Measurements from ENCODE around the gene TSPAN3.

The TSPAN3 gene

DNA sequence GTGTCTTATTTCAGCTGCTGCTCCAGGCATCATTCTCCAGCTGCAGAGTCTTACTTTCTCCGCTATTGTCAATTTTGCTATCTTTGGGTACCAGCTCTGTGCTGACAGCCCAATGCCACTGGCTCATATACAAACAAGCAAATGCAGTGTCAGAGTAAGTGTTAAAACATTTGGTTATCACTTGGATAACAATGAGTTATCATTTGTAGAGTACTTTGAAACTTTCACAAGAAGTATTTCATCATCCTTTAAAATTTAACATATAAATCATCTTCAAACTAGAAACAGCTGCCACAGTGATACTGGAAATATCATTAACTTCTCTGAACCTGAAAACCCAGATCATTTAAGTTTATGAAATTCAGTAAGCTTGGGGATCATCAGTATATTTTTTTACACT, 13.8 kb downstream of the TSPAN3 start:
- TF ChIP-seq GATA2 (IDR thresholded peaks at IDR 0.05; ENCODE audit: low read depth, low read length) (no peak), GATA3 (IDR thresholded peaks at IDR 0.05; ENCODE audit: low read depth, low read length) (no peak)

- TF ChIP-seq GATA3 (IDR thresholded peaks at IDR 0.05; ENCODE audit: low read depth, low read length) = no peak
- no peak for TF ChIP-seq GATA2 (IDR thresholded peaks at IDR 0.05; ENCODE audit: low read depth, low read length)
These were observed 17.2 kb downstream of the TSPAN3 start for GRCh38 chr15:77053709-77054108.

DNA sequence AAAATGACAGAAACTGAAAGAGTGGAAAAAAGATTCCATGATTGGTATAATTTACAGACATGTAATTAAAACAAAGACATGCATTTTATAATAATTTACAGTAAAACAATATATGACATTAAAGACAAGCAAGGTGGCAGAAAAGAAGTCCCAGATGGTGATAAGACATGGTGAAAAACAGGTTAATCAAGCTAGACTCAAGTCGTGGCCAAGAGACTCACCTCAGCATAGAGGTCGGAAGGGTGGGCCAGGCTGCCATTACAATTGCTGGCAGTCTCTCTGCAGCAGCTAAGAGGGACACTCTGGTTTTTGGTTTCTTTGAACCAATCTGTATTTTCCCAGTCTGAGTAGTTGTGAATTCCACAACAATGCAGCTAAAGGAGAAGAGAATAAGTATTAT, 18.4 kb downstream of the TSPAN3 start:
- no peak for TF ChIP-seq GATA2 (IDR thresholded peaks at IDR 0.05; ENCODE audit: low read depth, low read length)
- no peak for TF ChIP-seq GATA3 (IDR thresholded peaks at IDR 0.05; ENCODE audit: low read depth, low read length)

GRCh38 chr15:77048135-77048876, 22.6 kb downstream of the TSPAN3 start:
- no peak for TF ChIP-seq GATA2 (IDR thresholded peaks at IDR 0.05; ENCODE audit: low read depth, low read length)
- no peak for TF ChIP-seq GATA3 (IDR thresholded peaks at IDR 0.05; ENCODE audit: low read depth, low read length)

DNA sequence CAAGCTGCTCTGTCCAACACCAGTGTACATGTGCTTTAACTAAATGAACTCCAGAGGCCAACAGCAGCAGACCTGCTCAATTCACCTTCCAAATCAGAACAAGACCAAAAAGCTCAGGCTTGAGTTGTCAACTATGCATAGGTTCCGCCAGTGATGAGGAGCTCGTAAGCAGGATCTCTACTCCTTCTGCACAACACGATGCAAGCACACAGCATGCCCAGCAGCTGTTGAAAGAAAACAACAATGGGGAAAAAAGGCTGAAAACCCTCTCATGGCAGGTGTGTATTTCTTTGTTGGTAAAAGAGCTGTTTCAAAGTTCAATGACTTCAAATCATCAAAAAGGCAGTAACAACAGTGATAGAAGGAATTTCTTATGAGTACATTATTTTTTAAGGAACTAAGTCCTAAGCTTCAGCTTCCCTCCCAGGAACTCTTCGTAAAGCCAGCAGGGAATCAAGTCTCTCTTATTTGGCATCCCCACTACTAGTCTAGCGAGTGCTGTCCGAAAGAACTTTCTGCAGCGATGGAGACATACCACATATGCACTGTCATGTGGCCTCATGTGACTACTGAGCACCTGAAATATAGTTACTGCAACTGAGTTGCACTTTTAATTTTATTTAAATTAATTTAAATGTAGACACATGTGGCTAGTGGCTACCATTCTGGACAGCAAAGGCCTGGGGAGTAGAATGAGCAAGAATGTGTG, 24.1 kb downstream of the TSPAN3 start:
- TF ChIP-seq GATA3 (IDR thresholded peaks at IDR 0.05; ENCODE audit: low read depth, low read length) (no peak), GATA2 (IDR thresholded peaks at IDR 0.05; ENCODE audit: low read depth, low read length) (no peak)

- TF ChIP-seq GATA3 (IDR thresholded peaks at IDR 0.05; ENCODE audit: low read depth, low read length) (no peak), GATA2 (IDR thresholded peaks at IDR 0.05; ENCODE audit: low read depth, low read length) (no peak)
These were observed 24.9 kb downstream of the TSPAN3 start for GRCh38 chr15:77045985-77046384.

GRCh38 chr15:77044228-77045042, 26.5 kb downstream of the TSPAN3 start:
- TF ChIP-seq GATA3 (IDR thresholded peaks at IDR 0.05; ENCODE audit: low read depth, low read length) (no peak), GATA2 (IDR thresholded peaks at IDR 0.05; ENCODE audit: low read depth, low read length) (no peak)

DNA sequence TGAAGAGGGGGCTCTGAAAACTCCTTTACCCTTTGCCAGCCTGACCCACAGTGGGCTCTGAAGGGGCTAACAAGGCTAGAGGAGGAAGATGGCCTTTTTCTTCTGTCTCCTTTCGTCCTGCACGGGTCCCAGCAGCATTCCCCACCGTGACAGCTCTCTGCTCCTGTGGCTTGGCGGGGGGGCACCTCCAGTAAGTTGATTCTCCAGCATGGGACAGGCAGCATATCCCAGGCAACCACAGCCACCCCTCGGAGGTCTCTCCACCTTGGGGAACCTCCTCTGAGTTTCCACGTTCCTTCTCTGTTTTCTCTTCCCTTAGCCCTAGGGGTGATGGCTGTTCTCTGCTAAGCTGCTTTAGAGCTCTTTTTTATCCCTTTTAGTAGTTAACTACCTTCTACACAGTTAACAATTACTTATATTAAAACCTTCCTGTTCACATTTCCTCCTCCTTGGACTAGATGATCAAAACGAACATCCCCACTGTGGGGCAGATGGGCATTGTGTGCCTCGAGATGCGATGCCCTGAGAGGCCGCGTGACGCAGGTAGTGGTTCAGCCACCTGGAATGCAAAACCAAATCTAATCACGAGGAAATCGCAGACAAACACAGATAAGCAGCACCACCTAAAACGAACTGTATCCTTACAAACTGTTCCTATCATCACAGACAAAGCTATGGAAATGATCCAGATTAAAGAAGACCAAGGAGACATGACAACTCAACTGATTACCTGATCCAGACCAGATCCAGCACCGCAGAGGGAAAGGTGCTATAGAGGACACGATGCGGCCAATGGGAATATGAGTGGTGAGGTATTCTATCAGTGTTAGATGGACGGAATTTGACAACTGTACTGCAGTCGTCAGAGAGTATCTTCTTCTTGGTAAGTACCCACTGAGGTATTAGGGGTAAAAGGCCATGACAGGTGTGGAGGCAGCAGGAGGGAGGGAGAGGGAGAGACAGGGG, 27.7 kb downstream of the TSPAN3 start:
- TF ChIP-seq GATA2 (IDR thresholded peaks at IDR 0.05; ENCODE audit: low read depth, low read length) (no peak), GATA3 (IDR thresholded peaks at IDR 0.05; ENCODE audit: low read depth, low read length) (no peak)

DNA sequence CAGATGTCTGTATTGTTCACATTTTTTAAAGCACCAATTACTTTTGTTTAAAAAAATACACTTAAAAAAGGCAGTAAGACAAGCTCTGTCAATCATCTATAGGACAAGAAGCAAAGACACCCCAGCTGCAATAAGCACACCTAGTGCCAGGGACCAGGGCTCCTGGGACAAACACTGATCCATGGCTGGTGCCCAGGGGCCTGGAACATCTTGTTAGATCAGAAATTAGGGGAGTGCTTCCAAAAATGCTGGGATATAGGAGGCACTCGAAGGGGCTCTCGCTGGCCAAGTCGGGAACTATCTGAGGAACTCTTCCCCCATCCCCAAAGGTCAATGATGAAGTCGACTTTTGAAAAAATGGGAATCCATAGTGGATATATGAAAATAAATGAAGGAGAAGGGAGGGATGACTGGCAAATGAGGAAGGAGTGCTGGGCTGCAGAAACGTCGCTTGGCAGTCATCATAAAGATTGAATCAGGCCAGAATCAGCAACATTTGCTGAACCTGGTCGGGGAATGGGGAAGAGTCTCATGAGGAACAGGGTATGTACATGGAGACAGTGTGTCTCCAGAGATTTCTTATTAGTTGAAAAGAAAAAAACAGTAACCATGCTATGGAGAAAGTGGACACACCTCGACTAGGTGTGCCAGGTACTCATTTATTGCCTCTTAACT, 28.5 kb downstream of the TSPAN3 start:
- TF ChIP-seq GATA3 (IDR thresholded peaks at IDR 0.05; ENCODE audit: low read depth, low read length) = no peak
- TF ChIP-seq GATA2 (IDR thresholded peaks at IDR 0.05; ENCODE audit: low read depth, low read length) = no peak

DNA sequence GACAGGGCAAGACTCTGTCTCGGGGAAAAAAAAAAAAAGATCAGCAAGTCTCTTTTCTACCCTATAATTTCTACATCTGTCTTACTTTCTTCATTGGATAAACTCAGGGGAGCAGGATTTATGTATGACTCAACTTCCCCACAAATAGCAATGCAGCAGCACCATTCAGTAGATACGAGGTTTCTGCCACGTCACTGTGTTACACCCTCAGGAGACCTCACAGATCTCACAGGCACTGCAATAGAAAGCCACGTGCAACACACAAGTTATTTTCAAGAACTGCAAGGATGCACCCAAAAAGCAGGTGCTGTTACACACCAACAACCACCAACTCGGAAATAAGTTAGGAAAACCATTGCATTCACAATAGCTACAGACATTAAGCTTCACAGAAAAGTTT, 30.2 kb downstream of the TSPAN3 start:
- TF ChIP-seq GATA2 (IDR thresholded peaks at IDR 0.05; ENCODE audit: low read depth, low read length) (no peak), GATA3 (IDR thresholded peaks at IDR 0.05; ENCODE audit: low read depth, low read length) (no peak)

GRCh38 chr15:77039848-77040247, 31.1 kb downstream of the TSPAN3 start:
- TF ChIP-seq GATA2 (IDR thresholded peaks at IDR 0.05; ENCODE audit: low read depth, low read length) (no peak), GATA3 (IDR thresholded peaks at IDR 0.05; ENCODE audit: low read depth, low read length) (no peak)

DNA sequence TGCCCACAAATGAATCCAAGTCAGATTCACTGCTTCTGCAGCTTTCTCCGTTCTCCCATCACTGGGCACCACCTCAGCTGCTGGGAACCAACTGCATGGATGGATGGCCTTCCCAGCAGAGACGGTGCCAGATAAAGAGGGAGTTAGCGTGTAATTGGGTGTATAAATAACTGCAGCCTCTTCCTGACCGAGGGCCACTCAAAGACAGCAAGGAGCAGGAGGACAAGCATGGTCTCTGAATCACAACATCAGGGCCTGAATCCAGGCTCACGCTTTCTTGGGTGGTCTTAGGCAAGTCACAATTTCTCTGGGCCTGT, 31.7 kb downstream of the TSPAN3 start:
- TF ChIP-seq GATA2 (IDR thresholded peaks at IDR 0.05; ENCODE audit: low read depth, low read length) = no peak
- TF ChIP-seq GATA3 (IDR thresholded peaks at IDR 0.05; ENCODE audit: low read depth, low read length) = no peak
